ENCODE measurements around the gene EXOC2.

- TF ChIP-seq, protein P1, sequence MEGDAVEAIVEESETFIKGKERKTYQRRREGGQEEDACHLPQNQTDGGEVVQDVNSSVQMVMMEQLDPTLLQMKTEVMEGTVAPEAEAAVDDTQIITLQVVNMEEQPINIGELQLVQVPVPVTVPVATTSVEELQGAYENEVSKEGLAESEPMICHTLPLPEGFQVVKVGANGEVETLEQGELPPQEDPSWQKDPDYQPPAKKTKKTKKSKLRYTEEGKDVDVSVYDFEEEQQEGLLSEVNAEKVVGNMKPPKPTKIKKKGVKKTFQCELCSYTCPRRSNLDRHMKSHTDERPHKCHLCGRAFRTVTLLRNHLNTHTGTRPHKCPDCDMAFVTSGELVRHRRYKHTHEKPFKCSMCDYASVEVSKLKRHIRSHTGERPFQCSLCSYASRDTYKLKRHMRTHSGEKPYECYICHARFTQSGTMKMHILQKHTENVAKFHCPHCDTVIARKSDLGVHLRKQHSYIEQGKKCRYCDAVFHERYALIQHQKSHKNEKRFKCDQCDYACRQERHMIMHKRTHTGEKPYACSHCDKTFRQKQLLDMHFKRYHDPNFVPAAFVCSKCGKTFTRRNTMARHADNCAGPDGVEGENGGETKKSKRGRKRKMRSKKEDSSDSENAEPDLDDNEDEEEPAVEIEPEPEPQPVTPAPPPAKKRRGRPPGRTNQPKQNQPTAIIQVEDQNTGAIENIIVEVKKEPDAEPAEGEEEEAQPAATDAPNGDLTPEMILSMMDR (IDR thresholded peaks at IDR 0.05): no peak
- TF ChIP-seq POLR2A (IDR thresholded peaks at IDR 0.05): no peak
Observed at GRCh38 chr6:449486-450419, 243.2 kb downstream of the EXOC2 start.

All from Peyer's patch (tissue), 4 donors.